GM18909 (cell line): ENCODE measurements around the gene USP8.
"Not testable (repeated sequence)": the region's sequence is repeated elsewhere in the genome, so short reads cannot be mapped to it uniquely, and the experiment has no call there.

Experiments used
- ATAC-seq: cut with Tn5 transposase; IDR thresholded peaks from one replicate; pipeline ENCODE4 v1.9.1; 2021; ENCODE audit warnings: mild to moderate bottlenecking; ENCODE audit not compliant: unreplicated experiment, poor library complexity

Gene USP8

DNA sequence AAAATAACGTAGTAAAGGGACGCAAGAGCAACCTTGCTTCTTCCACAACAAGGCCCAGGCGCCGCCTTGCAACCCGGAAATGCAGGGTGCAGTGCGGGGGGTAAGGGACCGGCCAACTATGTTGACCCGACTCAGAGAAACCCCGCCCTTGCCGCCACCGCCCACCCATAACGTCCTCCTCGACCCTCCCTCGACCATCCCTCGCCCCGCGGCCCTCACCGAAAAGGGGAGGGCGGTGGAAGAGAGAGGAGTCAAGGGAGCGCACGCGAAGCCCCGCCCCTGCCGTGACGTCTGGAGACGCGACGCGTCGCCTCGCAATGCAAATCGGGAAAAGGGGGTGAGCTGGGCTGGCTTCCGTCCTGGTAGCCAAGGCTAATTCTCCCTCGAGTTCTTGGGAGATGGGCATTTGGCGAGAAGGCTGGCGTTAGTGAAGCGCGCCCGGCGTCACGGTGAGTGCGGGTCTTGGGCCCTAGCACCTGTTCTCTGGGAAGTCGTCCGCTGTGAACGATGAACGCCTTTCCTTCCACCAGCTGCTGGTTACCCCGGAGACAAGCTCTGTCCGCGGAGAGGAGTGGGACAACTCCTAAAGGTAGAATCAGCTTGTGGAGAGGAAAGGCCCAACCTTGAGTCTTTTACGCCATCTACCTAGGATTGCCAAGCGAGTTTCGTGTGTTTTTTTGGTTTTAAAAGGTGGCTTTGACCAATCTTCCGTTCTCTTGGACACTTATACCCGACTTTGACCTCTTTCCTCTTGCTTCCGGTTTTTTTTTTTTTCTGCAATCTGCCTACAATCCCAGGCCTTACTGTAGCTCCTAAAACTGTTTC is at the start of gene USP8:
TSS of gene USP8 (plus strand) at position 340 of the 825 bp plus-strand sequence. CDS start 14,669 bp downstream, outside the sequence.
- peak; percentile 95 for ATAC-seq

- ATAC-seq, result peak; percentile 97
Observed at GRCh38 chr15:50377867-50378751, 46.1 kb upstream of the USP8 start.

- no peak for ATAC-seq
Observed at GRCh38 chr15:50378776-50379175, 45.4 kb upstream of the USP8 start.

- ATAC-seq, result not testable (repeated sequence)
Observed at GRCh38 chr15:50379413-50379812, 44.8 kb upstream of the USP8 start.

DNA sequence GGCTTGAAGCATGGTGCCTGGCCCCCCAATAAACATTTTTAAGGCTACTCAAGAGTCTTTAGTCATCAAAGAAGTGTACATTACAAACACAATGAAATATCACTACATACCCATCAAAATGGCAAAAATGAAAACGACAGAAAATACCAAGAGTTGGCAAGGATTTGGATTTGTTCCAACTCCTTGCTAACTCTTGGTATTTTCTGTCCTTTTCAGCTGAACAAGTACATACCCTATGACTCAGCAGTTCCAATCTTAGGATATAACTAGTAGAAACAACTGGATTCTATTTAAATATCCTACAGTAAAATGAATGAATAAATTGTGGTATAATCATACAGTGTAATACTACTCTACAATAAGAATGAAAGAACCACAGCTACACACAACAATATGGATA is 44.1 kb upstream of the USP8 start:
- no peak for ATAC-seq

DNA sequence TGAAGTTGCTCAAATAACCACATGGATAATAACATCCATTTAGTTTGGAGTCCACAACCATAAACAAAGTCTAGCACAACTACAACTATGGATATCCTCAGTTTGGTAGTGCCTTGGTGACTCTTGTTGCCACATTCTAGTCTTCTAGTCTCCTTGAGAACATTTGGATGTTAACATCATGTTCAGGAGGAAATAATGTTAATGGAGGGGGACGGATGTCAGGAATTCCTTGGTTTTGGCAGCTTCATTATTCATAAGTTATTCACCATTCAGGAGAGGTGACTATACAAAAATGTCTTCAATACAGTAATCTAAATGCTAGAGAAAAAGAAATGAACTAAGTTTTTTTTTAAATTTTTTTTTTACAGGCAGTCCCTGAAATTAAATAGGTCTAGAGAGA is 42.8 kb upstream of the USP8 start:
- no peak for ATAC-seq

DNA sequence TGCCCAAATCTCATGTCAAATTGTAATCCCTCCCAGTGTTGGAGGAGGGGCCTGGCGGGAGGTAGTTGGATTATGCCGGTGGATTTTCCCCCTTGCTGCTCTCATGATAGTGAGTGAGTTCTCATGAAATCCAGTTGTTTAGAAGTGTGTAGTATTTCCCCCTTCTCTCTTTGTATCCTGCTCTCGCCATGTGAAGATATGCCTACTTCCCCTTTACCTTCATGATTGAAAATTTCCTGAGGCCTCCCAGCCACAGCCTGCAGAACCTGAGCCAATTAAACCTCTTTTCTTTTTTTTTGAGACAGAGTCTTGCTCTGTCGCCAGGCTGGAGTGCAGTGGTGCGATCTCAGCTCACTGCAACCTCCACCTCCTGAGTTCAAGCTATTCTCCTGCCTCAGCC is 41.8 kb upstream of the USP8 start:
- ATAC-seq, result not testable (repeated sequence)

DNA sequence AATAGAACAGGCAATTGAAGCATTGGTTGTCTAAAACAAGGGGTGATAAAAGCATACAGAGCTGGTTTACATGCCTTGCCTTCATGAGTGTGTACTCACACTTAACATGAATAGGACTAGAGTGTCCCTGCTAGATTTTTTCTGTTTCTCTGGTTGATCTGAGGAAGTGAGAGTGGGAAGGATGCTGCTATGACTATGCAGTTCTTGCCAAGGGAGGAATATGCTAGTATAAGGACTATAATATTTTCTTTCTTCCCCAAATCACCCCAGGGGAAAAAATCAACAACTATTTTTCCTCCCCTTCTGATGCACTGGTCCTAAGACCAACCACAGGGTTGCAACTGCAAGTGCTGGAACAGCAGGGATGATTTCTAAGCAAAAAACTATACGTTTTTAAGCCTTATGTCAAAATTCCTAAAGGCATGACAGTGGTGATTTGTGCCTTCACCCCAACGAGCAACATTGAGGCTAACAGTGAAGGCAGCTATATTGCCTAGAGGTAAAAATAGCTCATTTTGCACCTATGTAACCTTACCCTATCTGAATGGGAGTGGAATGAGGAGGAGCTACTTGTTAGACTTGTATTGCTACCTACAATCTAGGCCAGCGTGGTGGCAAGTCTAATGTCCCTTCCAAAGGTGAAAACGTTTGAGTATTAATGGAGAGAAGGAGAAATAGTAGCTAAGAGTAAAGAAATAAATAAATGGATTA is 33.5 kb upstream of the USP8 start:
- ATAC-seq, result peak; percentile 92

DNA sequence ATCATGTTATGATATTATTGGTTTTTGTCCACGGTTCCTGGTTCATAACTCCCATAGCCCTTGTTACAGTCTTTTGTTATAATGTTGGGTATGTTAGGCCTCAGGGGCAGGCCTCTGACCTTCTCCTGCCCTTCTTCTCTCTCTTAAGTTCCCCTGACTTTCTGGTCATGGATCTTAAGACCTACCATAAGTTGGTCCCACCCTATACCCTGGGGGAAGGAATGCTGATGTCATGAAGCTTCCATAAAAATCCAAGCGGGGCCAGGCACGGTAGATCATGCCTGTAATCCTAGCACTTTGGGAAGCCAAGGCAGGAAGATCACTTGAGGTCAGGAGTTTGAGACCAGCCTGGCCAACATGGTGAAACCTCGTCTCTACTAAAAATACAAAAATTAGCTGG is 32.6 kb upstream of the USP8 start:
- not testable (repeated sequence) for ATAC-seq

DNA sequence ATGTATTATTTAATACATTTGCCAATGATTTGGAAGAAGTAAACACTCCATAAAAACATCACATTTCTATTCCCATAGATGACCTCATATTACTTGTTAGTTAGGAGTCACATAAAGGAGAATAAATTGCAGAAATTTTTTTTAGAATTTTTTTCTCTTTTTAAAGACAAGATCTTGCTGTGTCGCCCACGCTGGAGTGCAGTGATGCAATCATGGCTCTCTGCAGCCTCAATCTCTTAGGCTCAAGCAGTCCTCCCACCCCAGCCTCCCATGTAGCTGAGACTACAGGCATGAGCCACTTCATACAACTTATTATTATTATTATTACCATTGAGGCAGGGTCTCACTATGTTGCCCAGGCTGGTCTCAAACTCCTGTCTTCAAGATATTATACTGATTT is 12.3 kb upstream of the USP8 start:
- no peak for ATAC-seq

GRCh38 chr15:50414624-50415023 is 9.6 kb upstream of the USP8 start:
- no peak for ATAC-seq

GRCh38 chr15:50415752-50416404 is 8.3 kb upstream of the USP8 start:
- ATAC-seq, result no peak

GRCh38 chr15:50416890-50417289 is 7.3 kb upstream of the USP8 start:
- ATAC-seq, result no peak

GRCh38 chr15:50418041-50418583 is 6.1 kb upstream of the USP8 start:
- no peak for ATAC-seq

GRCh38 chr15:50425219-50425618 is 1.0 kb downstream of the USP8 start:
- no peak for ATAC-seq

DNA sequence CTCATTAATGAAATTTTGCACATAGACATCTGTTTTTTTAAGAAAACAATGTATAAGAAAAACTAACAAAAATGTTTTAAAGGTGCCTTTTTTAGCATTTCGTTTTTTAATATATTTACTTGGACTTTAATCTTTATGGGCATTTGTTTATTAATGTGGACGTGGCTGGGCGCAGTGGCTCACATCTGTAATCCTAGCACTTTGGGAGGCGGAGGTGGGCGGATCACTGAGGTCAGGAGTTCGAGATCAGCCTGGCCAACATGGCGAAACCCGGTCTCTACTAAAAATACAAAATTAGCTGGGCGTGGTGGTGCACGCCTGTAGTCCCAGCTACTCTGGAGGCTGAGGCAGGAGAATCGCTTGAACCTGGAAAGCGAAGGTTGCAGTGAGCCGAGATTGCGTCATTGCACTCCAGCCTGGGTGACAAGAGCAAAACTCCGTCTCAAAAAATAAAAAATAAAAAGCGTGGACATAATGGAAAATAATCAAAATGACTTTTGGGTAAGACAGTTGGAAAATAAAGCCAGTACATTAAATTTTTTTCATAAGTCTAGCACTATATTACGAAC is 1.6 kb downstream of the USP8 start:
- not testable (repeated sequence) for ATAC-seq

GRCh38 chr15:50426428-50426827 is 2.2 kb downstream of the USP8 start:
- ATAC-seq, result no peak

- ATAC-seq, result no peak
Observed at GRCh38 chr15:50431204-50431603, 7.0 kb downstream of the USP8 start.

GRCh38 chr15:50432230-50432629 is 8.0 kb downstream of the USP8 start:
- ATAC-seq, result no peak

DNA sequence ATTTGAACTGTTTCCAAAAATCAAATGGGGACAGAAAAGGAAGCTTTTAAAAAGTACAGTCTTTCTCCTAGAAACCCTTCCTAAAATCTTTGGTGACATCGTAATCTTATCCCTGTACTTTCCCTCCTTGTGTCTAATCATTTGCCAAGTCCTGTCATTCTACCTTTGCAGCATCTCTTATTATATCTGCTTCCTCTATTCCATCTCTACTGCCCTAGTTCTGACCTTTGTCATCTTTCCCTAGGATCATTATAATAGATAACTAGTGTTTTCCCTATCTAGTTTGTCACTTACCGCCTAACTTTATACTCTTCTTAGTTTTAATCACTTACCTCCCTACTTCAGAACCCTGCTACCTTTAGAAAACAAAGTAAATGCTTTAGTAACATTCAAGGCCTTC is 11.6 kb downstream of the USP8 start:
- no peak for ATAC-seq
